HG03439 (cell line): Measurements from ENCODE around the gene BTF3L4.
"Not testable (repeated sequence)": the region's sequence is repeated elsewhere in the genome, so short reads cannot be mapped to it uniquely, and the experiment has no call there.

Experiments
- ATAC-seq: cut with Tn5 transposase; IDR thresholded peaks from one replicate; pipeline ENCODE4 v1.9.1; 2021; ENCODE audit warnings: mild to moderate bottlenecking, moderate library complexity; ENCODE audit not compliant: unreplicated experiment

BTF3L4 gene

DNA sequence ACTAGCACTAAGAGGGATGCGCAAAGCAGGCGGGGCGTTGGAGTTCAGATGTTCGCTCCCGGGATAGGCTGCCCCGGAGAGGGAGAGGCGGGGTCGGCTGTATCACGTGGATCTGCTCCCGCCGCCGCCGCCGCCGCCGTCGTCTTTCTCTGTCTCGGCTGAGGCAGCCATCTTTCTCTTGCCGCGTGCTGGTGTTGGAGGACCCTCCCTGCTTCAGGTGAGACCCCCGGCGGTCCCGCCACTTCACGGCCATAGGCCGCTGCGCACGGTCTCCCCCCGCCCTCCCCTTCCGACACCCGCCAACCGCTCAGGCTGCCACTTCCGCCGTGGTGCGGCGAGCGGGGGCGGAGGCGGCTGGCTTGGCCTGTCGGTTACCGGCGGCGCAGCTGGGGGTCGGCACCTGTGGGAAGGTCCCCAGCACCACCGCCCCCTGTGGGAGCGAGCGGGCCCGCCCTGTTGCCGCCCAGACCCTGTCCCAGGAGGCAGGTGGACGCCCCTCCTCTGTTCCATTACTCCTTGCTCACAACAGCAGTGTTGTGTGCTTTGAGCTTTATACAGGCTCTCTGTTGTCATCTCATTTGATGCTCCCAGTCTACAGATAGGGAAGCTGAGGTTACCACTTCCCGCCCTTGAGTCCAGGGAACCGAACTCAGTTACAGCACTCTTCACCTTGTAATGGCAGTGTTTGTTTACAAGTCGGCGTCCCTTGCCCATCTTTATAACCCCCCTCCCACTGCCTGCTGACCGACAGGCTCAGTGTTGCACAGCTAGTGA, at the start of gene BTF3L4:
Gene BTF3L4 (plus strand): TSS at position 133 of the 774 bp plus-strand sequence. CDS start 3,553 bp downstream, outside the sequence.
- ATAC-seq, result peak; percentile 78

DNA sequence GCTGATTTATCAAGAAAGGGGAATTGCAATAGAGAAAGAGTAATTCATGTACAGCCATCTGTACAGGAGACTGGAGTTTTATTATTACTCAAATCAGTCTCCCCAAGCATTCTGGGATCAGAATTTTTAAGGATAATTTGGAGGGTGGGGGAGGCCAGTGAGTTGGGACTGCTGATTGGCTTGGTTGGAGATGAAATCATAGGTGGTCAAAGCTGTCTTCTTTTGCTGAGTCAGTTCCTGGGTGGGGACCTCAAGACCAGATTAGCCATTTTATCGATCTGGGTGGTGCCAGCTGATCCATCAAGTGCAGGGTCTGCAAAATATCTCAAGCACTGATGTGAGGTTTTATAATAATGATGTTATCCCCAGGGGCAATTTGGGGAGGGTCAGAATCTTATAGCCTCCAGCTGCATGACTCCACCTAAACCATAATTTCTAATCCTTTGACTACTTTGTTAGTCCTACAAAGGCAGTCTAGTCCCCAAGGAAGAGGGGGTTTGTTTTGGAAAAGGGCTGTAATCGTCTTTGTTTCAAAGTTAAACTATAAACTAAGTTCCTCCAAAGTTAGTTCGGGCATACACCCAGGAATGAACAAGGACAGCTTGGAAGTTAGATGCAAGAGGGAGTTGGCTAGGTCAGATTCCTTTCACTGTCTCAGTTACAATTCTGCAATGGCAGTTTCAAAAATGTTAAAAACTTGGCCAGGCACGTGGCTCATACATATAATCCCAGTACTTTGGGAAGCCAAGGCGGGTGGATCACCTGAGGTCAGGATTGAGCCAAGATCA, 48.7 kb upstream of the BTF3L4 start:
- no peak for ATAC-seq

DNA sequence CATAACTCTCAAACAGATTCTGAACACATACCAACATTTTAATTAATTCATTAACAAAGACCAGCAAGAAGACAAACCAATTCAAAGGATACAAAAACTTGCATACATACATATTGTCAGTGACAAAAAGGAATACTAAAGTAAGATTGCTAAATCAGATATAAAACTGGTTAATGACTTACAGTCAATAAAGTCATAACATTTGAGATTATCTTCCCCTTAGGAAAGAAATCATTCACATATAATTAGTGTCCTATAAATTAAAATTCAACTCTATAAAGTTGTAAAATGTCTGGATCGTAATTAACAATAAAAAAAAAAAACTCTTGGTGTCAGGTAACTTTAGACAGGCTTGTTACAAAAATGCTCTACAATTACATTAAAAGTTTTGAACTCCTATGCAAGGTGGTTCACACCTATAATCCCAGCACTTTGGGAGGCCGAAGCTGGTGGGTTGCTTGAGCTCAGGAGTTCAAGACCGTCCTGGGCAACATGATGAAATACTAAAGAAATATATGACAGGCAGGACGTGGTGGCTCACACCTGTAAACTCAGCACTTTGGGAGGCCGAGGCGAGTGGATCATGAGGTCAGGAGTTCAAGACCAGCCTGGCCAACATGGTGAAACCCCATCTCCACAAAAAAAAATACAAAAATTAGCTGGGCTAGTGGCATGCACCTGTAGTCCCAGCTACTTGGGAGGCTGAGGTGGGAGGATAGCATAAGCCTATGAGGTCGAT, 47.9 kb upstream of the BTF3L4 start:
- ATAC-seq, result no peak

DNA sequence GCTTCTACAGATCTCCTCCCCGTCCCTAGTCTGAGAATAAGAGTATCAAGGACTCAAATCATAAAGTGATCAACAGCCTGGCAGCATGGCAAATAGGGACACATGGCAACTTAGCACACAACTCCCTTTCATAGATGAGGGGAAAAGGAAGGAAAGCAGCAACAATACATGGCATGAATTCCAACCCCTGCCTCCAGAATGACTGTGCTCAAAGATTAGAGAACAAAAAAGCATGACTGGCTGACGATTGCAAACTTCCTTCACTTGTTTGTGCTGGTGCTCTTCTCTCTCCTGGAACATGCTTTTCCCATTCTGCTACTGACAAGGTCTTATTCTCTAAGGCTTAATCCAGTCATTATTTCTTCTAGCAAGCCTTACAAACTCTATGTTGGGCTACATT, 34.0 kb upstream of the BTF3L4 start:
- no peak for ATAC-seq

DNA sequence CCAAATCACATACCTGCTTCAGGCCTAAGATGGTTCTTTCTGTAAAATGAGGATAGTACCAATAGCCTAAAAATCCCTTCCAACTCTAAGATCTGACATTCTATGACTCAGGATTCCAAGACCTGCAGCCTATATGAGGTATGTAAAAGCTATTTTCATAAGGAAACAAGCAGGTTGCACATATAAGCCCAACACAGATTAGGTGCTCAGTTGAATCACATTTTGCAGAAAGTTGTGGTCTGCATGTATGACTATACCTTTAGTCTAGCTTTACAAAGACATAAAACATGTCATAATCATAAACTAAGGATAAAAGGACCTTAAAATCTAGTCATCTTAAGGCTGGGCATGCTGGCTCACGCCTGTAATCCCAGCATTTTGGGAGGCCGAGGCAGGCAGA, 29.8 kb upstream of the BTF3L4 start:
- ATAC-seq, result no peak

DNA sequence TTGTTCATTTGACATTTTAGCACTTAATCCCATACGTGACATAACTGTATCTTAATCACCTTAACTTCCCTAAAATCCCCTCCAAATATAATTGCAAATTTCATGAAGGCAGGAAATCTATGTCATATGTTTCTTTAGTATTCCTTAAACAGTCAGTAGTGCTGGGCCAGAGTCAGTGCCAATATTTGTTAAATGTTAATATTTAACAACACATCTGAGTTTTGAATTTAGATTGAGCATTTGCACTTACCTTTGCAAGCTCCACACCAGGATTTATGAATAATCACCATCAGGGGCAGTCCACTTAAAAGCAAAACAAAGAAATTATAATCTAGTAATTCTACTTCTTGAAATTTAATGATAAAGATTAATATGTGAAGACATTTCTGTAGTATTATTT, 27.8 kb upstream of the BTF3L4 start:
- ATAC-seq, result no peak

DNA sequence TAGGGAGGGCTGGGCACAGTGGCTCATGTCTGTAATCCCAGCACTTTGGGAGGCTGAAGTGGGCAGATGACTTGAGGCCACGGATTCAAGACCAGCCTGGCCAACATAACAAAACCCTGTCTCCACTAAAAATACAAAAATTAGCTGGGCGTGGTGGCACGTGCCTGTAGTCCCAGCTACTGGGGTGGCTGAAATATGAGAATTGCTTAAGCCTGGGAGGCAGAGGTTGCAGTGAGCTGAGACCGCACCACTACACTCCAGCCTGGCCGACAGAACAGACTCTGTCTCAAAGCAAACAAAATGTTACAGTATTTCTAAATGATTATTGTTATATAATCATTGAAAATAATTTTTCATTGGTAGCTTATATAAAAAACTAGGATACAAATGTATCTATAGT, 27.3 kb upstream of the BTF3L4 start:
- ATAC-seq, result not testable (repeated sequence)

DNA sequence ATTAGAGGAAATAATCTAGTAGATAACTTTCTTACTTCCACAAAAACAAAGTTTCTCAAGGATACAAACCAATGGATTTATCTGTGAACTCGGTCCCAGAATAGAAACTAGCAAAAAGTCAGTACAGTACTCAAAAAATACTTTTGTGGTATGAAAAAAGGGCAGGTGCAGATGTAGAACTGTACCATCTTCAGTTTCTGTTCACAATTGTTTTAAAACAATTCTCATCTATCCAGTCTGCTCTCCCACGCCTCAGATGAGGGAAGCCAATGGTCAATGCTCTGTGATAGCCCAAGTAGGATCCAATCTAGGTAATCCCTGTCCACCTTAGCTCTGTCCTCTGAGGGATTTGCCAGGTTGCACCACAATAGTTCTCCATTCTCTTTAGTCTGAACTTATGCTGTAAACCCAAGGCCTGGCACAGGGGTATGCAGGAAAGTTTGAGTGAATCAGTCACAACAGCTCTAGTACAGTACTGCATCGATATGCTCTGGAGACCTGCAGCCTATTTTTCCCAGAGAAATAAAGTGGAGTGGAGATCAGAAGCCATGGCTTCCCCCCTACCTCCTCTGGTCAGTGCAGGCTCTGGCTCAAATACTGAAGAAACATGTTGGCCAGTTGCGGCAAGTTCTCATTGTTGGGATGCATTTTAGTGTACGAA, 23.8 kb upstream of the BTF3L4 start:
- ATAC-seq, result peak; percentile 27

DNA sequence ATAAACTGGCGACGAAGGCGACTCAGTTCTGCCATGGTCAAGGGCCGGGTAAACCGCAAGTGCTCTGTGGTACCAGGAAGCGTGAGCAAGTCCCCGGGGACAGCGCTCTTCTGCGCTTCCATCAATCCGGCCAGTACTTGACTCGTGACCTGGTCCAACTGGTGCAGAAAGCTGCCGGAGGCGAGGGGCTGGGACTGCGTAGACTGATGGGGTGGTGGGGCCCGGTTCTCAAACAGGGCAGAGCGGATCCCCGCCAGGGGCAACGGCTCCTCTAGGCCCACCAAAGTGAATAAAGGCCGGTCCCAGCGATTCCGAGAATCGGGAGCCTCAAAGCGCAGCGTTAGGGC, 23.3 kb upstream of the BTF3L4 start:
- ATAC-seq, result peak; percentile 50

DNA sequence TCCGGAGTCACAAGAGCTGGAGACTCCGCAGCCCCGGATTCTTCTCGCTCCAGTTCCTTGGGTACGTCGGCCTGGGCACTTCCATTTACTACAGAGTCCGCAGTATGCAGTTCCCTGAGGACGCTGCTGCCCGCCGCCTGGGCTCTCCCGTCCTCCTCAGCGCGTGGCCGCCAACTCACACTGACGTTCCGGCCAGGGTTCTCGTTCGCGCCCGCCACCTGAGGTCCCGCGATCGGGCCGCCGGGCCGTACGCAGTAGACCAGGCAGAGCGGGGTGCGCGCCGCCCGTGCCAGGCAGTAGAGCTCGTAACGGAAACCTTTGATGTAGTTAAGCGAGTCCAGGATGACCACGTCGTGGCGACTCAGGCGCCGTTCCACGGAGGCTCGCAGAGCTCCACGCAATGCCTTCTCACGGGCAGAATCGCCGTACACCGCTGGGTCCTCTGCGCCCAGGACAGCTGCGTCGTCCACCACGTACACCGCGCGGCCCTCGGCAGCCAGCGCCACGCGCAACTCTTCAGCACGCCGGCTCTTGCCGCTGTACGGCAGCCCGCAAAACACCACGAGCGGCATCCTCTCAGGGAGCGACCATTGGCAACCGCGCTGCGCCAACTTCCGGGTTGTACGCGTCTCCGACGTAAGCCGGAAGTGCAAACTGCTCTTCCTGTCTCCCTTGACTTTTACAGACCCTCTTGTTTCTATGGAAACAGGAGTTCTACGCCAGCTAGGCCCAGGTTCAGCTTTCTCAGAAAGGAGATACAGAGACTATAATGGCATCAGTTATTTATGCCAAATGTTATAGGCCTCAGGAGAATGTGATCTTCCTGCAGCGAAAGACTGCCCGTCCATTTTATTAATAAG, 22.7 kb upstream of the BTF3L4 start, which contains the start of gene KTI12:
Gene KTI12 (minus strand): TSS at position 621 of the 860 bp plus-strand sequence. CDS start 49 bp downstream, at position 572.
- ATAC-seq, result peak; percentile 80

DNA sequence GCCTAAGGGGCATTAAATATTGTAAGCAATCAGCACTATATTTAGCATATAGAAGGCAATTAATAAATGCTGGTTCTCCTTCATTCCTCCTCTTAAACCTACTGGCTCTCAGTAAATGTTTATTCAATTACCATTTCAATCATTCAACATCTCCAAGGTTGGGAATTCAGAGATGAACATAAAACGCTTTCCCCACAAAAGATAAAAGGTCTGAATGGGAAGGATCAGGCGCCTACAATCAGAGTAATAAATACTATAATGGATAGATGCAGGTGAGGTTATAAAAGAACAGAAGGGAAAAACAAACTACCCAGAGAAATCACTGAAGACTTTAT, 22.1 kb upstream of the BTF3L4 start:
- ATAC-seq, result no peak

DNA sequence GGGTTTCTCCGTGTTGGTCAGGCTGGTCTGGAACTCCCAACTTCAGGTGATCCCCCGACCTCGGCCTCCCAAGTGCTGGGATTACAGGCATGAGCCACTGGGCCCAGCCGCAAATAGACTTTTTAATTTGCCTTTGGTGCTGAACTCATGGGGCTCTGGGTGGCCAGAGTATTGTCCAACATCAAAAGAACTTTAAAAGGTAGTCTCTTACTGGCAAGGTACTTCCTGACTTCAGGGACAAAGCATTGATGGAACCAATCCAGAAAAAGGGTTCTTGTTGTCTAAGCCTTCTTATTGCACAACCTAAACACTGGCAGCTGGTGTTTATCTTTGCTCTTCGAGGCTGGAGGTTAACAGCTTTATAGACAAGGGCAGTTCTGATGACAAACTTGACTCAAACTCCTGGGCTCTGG, 18.7 kb upstream of the BTF3L4 start:
- no peak for ATAC-seq

DNA sequence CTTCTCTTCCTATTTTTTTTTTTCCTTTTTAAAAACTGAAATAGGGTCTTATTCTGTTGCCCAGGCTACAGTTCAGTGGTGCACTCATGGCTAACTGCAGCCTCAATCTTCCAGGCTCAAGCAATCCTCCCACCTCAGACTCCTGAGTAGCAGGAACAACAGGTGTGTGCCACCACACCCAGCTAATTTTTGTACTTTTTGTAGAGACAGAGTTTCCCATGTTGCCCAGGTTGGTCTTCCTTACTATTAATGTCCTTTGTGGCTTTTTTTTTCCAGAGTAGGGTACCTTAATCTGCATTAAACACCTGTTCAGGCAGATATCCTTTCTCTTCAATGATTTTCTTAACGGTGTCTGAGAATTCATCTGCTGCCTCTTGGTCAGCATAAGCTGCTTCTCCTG, 18.2 kb upstream of the BTF3L4 start:
- no peak for ATAC-seq

DNA sequence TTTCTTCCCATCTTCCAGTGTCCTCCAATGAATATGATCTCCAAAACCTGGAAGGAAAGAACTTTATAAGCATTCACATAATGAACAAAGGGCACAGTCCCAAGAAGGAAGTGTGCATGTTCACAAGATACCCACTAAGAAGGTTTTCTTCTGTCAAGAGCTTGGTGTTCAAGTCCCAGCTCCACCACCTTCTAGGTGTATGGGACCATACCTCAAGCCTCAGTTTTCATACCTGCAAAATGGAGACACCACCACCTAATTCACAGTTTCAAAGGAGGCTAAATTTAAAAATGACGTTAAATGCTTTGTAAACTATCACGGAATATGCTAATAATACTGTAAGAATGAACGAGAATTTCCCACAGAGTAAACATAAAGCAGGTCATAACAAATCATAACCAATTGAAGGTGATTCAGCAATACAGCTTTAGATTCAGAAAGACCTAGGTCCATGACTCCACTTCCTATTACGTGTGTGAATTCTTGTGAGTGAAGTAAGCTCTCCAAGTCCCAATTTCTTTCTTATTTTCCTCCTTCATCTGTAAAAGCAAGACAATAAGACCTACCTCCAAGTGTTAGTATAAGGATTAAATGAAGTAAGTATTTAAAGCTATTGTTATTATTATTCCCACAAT, 14.4 kb upstream of the BTF3L4 start:
- ATAC-seq, result no peak

DNA sequence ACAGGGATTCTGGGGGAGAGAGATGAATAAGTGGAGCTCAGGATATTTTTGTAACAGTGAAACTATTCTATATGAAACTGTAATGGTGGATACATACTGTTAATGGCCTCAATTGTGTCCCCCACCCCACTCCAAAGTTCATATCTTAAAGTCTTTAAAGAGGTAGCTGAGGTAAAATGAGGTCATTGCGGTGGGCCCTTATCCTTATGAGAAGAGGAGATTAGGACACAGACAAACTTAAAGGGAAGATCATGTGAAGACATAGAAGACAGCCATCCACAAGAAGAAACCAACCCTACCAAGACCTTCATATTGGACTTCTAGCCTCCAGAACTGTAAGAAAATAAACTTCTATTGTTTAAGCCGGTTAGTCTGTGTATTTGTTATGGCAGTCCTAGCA, 10.9 kb upstream of the BTF3L4 start:
- ATAC-seq, result no peak

DNA sequence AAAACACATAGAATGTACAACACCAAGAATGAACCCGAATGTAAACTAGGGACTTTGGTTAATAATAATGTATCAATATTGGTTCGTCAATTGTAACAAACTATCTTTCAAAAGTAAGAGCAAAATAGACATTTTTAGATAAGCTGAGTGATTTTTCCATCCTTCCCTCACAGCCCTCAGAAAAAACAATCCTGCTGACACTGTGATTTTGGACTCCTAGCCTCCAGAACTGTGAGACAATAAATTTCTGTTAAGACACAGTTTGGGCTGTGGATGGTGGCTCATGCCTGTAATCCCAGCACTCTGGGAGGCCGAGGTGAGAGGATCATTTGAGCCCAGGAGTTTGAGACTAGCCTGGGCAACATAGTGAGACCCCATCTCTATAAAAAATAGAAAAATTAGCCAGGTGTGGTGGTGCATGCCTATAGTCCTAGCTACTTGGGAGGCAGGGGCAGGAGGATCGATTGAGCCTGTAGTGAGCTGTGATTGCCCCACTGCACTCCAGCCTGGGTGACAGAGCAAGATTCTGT, 10.4 kb upstream of the BTF3L4 start:
- not testable (repeated sequence) for ATAC-seq

DNA sequence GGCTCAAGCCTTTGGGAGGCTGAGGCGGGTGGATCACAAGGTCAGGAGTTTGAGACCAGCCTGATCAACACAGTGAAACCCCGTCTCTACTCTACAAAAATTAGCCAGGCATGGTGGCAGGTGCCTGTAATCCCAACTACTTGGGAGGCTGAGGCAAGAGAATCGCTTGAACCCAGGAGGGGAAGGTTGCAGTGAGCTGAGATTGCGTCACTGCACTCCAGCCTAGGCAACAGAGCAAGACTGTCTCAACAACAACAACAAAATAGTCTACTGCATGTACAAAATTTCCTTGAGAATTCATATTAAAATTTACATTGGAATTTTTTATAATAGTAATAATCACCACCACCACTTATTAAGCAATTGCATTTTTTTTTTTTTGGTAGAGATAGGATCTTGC, 6.8 kb upstream of the BTF3L4 start:
- ATAC-seq, result not testable (repeated sequence)

DNA sequence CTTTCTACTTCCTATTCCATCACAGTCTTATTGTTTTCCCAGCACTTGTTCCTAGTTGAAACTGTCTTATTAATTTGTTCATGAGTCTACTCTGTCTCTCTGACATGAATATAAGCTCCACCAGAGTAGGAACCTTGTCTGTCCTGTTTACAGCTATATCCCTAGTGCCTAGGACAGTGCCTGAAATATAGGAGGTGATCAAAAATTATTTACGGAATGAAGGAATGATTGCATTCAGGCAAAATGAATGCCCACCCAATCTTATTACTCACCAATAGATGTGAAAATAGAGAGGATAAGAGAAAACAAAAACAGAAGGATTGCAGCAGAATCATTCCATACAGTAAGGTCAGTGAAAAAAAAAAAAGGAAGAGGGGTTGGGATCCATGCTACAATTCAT, 2.2 kb upstream of the BTF3L4 start:
- ATAC-seq, result no peak

DNA sequence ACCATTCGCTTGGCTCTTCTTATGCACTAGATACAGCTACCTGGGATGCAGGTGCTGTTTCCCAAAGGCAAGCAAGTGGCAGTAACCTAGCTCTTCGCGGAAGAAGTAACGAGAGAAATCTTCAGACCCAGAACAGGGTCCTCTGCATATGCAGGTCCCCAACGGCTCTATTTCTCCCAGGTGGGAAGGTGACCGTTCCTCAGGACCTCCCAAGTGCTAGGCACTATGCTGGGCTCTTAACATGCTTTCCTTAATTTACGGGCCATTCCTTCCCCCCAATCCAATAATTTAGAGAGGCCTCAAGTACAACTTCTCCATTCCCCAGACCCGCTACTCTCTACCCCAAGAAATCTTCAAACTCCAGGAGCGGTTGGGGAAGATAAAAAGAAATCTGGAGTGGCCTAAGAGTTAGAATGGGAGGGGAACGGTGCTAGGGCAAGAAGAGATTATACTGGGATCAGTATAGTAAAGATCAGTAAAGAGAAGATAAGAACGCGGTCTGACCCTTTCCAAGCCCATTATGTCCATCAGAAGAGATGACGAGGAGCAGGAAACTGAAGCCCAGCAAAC, 1.5 kb upstream of the BTF3L4 start:
- no peak for ATAC-seq
